A549 (cell line): ENCODE data around the gene TAS2R60. TPM values are rescaled to one million over a fixed set of nuclear protein-coding genes. Genes with fewer than 3 reads are reported as not detected.
A peak's percentile ranks its signal among the peaks of the same experiment; 100 is the strongest.

Experiments
- ATAC-seq, 2 experiments: fragments of 200-7000 bp in 1 of 2; fragments of >200 bp in 1 of 2; cut with Nextera tagmentation in 1 of 2; cut with Tn5 transposase in 1 of 2; 3 replicates each; pipeline versions ENCODE4 v1.8.0 to v1.9.1; 2018 to 2020; ENCODE audit warnings: mild to moderate bottlenecking in 1 of 2, moderate library complexity in 1 of 2
- CTCF ChIA-PET: fragments of 300-600 bp; sonication (Branson Sonifier 250); formaldehyde crosslinking; extraction: SDS; loops from one replicate; lab custom pipeline; 2021; ENCODE audit warnings: antibody characterized with exemption, inconsistent platforms; lab: Yijun Ruan, JAX
- POLR2A ChIA-PET: fragments of 350-600 bp; formaldehyde crosslinking; extraction: SDS; loops from one replicate; lab custom pipeline; 2021; ENCODE audit warnings: antibody characterized with exemption, inconsistent platforms; lab: Yijun Ruan, JAX
- DNase-seq, 2 experiments: peaks; one replicate each; pipeline versions ENCODE4 v3.0.0 to v3.0.0-alpha.2; 2011 to 2016; ENCODE audit warnings: low read depth in 1 of 2, low spot score in 1 of 2
- FAIRE-seq: peaks from 2 replicates; lab custom pipeline; 2011; peaks lifted over from hg19 to GRCh38; lab: Jason Lieb, UNC
- H3K27ac ChIP-seq, 2 experiments: fragments of >200 bp; sonication (Bioruptor Twin); formaldehyde crosslinking; 3 replicates each; pipeline ENCODE4 v1.5.1; 2016 to 2017
- H3K4me1 ChIP-seq: fragments of >200 bp; sonication (Bioruptor Twin); formaldehyde crosslinking; 3 replicates; pipeline ENCODE4 v1.6.1; 2016
- H3K4me2 ChIP-seq: fragments of >200 bp; sonication (Bioruptor Twin); formaldehyde crosslinking; 3 replicates; pipeline ENCODE4 v1.6.1; 2016
- H3K4me3 ChIP-seq: fragments of >200 bp; sonication (Bioruptor Twin); formaldehyde crosslinking; 3 replicates; pipeline ENCODE4 v1.5.1; 2016
- H3K9me3 ChIP-seq: fragments of >200 bp; sonication (Bioruptor Twin); formaldehyde crosslinking; 3 replicates; pipeline ENCODE4 v1.6.1; 2016
- CBX8 ChIP-seq: fragments of 200-600 bp; sonication (generic); IDR thresholded peaks from 2 replicates; pipeline ENCODE4 v1.6.1; 2016
- FOSB ChIP-seq: fragments of 250-450 bp; sonication (Bioruptor Pico); IDR thresholded peaks from 2 replicates; pipeline ENCODE4 v1.5.0; 2020; ENCODE audit warnings: mild to moderate bottlenecking, moderate library complexity
- FOSL2 ChIP-seq, 2 experiments: fragments of 450-650 bp in 1 of 2; fragments of >200 bp in 1 of 2; sonication (Bioruptor Twin) in 1 of 2; formaldehyde crosslinking; IDR thresholded peaks; 2 replicates each; pipeline versions ENCODE4 v1.5.0 to v1.6.1; 2016 to 2020; ENCODE audit warnings: mild to moderate bottlenecking in 1 of 2, moderate library complexity in 1 of 2
- JUN ChIP-seq, 2 experiments: fragments of >200 bp; sonication (Bioruptor Twin); formaldehyde crosslinking; IDR thresholded peaks; 2 replicates in 1 of 2; 3 replicates in 1 of 2; pipeline ENCODE4 v1.6.1; 2016 to 2017
- KDM1A ChIP-seq: fragments of 200-600 bp; sonication (generic); IDR thresholded peaks from 2 replicates; pipeline ENCODE4 v1.6.1; 2016; ENCODE audit warnings: low read depth, mild to moderate bottlenecking
- KDM5A ChIP-seq: fragments of 200-600 bp; sonication (generic); IDR thresholded peaks from 2 replicates; pipeline ENCODE4 v1.6.1; 2016; ENCODE audit warnings: antibody characterized with exemption, mild to moderate bottlenecking
- MAFK ChIP-seq: fragments of 450-650 bp; IDR thresholded peaks from 2 replicates; pipeline ENCODE4 v1.6.1; 2014; ENCODE audit not compliant: partially characterized antibody
- MYC ChIP-seq: IDR thresholded peaks from 2 replicates; pipeline ENCODE4 v1.6.1; 2012; ENCODE audit warnings: mild to moderate bottlenecking, inconsistent platforms, low read length, improper control_type of control experiment, borderline replicate concordance
- NFE2L2 ChIP-seq: fragments of 150-350 bp; conservative IDR thresholded peaks from 2 replicates; pipeline ENCODE4 v1.6.1; 2014; ENCODE audit warnings: low read length
- NPAS2 ChIP-seq: fragments of 250-450 bp; sonication (Bioruptor Pico); IDR thresholded peaks from 2 replicates; pipeline ENCODE4 v1.8.0; 2022; ENCODE audit warnings: mild to moderate bottlenecking, moderate library complexity, borderline replicate concordance
- POLR2AphosphoS2 ChIP-seq: conservative IDR thresholded peaks from 2 replicates; pipeline ENCODE4 v1.6.1; 2012; ENCODE audit warnings: low read length, improper control_type of control experiment, inconsistent platforms
- RCOR1 ChIP-seq: fragments of 150-350 bp; IDR thresholded peaks from 2 replicates; pipeline ENCODE4 v1.6.1; 2014; ENCODE audit warnings: antibody characterized with exemption, low read length, low read depth
- RNF2 ChIP-seq: fragments of 200-600 bp; sonication (generic); IDR thresholded peaks from 2 replicates; pipeline ENCODE4 v1.6.1; 2016; ENCODE audit warnings: low read depth, mild to moderate bottlenecking, antibody characterized with exemption, moderate library complexity, borderline replicate concordance
- SMC3 ChIP-seq: fragments of >200 bp; sonication (Bioruptor Twin); formaldehyde crosslinking; IDR thresholded peaks from 3 replicates; pipeline ENCODE4 v1.6.1; 2018; ENCODE audit warnings: inconsistent platforms
- ZFP36 ChIP-seq: fragments of 450-650 bp; IDR thresholded peaks from 2 replicates; pipeline ENCODE4 v1.6.1; 2014; ENCODE audit warnings: borderline replicate concordance; ENCODE audit not compliant: partially characterized antibody
- WGBS: methylation state at CpG from one replicate; pipeline ENCODE4 v1.1.6; 2017; ENCODE audit errors: missing lambda C conversion rate; 5-methylcytosine and 5-hydroxymethylcytosine counted together
- polyA plus RNA-seq, 4 experiments: library from polyadenylated mRNA; depleted of rRNA in 3 of 4; stranded (reverse); fragments of >200 nt; fragmentation: RNase III in 1 of 4; extraction: RNeasy Plus Mini Kit Qiagen cat#74134 plus additional on column Dnase treatment in 1 of 4; gene quantifications; 2 replicates in 3 of 4; 3 replicates in 1 of 4; pipeline ENCODE4 v1.2.3, GENCODE V29; 2011 to 2017
- TF ChIP-seq, protein P1 (sequence below): IDR thresholded peaks from 2 replicates; pipeline ENCODE4 v1.6.1; 2012
- TF ChIP-seq, protein P2 (sequence below): fragments of 200-600 bp; sonication (generic); IDR thresholded peaks from 2 replicates; pipeline ENCODE4 v1.6.1; 2016; ENCODE audit warnings: antibody characterized with exemption, mild to moderate bottlenecking, moderate library complexity
- TF ChIP-seq, protein P3 (sequence below): fragments of >200 bp; sonication (Bioruptor Twin); formaldehyde crosslinking; IDR thresholded peaks from 2 replicates; pipeline ENCODE4 v1.6.1; 2016
- TF ChIP-seq, protein P4 (sequence below): IDR thresholded peaks from 2 replicates; pipeline ENCODE4 v1.6.1; 2012
- TF ChIP-seq, protein P5 (sequence below): fragments of 150-350 bp; IDR thresholded peaks from 2 replicates; pipeline ENCODE4 v1.6.1; 2014; ENCODE audit warnings: low read depth, mild to moderate bottlenecking, low read length
- TF ChIP-seq, protein P6 (sequence below): fragments of 450-650 bp; IDR thresholded peaks from 2 replicates; pipeline ENCODE4 v1.6.1; 2014; ENCODE audit warnings: antibody characterized with exemption

TAS2R60 gene
- polyA plus RNA-seq, 2 of the 4 experiments (the other 2 are of a cell fraction), result not detected

DNA sequence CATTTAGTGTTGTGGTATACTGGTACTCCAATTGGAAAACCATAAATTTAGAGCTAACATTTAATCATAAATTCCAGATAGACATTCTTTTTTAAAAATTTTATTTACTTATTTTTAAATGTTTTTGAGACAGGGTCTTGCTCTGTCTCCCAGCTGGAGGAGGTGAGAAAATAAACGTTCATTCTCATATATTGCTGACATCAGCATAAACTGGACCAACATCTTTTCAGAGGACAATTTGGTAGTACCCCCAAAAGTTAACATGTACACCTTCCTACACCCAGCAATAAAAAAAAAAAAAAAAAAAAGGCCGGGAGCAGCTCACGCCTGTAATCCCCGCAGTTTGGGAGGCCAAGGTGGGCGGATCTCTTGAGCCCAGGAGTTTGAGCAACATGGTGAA, 5.2 kb downstream of the TAS2R60 start:
- Histone ChIP-seq H3K4me2 (no peak overlapping the region), H3K9me3 (peaks cover 3% of the 10 kb centered on the region; the same call in 1 of the 3 replicates)
- 33% methylated on average over 5 of the region's 5 CpGs for WGBS
- TF ChIP-seq MAFK (peak; percentile 94), ZFP36 (no peak), NPAS2 (no peak), KDM1A (no peak), POLR2AphosphoS2 (no peak)
- TF ChIP-seq, protein P1, sequence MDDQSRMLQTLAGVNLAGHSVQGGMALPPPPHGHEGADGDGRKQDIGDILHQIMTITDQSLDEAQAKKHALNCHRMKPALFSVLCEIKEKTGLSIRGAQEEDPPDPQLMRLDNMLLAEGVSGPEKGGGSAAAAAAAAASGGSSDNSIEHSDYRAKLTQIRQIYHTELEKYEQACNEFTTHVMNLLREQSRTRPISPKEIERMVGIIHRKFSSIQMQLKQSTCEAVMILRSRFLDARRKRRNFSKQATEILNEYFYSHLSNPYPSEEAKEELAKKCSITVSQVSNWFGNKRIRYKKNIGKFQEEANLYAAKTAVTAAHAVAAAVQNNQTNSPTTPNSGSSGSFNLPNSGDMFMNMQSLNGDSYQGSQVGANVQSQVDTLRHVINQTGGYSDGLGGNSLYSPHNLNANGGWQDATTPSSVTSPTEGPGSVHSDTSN, result no peak
- TF ChIP-seq, protein P2, sequence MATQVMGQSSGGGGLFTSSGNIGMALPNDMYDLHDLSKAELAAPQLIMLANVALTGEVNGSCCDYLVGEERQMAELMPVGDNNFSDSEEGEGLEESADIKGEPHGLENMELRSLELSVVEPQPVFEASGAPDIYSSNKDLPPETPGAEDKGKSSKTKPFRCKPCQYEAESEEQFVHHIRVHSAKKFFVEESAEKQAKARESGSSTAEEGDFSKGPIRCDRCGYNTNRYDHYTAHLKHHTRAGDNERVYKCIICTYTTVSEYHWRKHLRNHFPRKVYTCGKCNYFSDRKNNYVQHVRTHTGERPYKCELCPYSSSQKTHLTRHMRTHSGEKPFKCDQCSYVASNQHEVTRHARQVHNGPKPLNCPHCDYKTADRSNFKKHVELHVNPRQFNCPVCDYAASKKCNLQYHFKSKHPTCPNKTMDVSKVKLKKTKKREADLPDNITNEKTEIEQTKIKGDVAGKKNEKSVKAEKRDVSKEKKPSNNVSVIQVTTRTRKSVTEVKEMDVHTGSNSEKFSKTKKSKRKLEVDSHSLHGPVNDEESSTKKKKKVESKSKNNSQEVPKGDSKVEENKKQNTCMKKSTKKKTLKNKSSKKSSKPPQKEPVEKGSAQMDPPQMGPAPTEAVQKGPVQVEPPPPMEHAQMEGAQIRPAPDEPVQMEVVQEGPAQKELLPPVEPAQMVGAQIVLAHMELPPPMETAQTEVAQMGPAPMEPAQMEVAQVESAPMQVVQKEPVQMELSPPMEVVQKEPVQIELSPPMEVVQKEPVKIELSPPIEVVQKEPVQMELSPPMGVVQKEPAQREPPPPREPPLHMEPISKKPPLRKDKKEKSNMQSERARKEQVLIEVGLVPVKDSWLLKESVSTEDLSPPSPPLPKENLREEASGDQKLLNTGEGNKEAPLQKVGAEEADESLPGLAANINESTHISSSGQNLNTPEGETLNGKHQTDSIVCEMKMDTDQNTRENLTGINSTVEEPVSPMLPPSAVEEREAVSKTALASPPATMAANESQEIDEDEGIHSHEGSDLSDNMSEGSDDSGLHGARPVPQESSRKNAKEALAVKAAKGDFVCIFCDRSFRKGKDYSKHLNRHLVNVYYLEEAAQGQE, result no peak
- TF ChIP-seq, all 56 proteins: peak for 1
- no peak for DNase-seq
- Histone ChIP-seq H3K4me3 (no peak overlapping the region), H3K27ac (no peak overlapping the region), H3K4me1 (no peaks in the 10 kb centered on the region)
- ChIA-PET CTCF (no interaction called here), POLR2A (no interaction called here)
- FAIRE-seq, result no peak
- ATAC-seq, result no peak

DNA sequence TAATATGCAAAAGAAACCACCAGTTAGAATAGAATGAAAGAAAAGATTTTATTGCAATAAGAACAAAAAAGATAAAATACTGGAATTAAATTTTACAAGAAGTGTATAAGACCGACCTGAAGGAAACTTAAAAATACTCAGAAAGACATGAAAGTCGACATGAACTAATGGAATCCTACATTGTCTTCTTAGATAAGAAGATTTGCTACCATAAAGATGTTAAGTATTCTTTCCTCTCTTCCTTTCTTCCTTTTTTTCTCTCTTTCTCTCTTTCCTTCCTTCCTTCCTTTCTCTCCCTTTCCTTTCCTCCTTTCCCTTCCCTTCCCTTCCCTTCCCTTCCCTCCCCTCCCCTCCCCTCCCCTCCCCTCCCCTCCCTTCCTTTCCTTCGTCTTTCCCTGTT, 6.5 kb downstream of the TAS2R60 start:
- H3K27ac ChIP-seq, result no peak overlapping the region
- ChIA-PET CTCF (interaction anchor here (0.5 kb wide), 1 partner anchor 45 kb away, joined by 3 read pairs; no protein-coding TSS in a partner anchor), POLR2A (no interaction called here)
- H3K4me3 ChIP-seq, result no peak overlapping the region
- H3K9me3 ChIP-seq, result peaks cover 3% of the 10 kb centered on the region; the same call in 1 of the 3 replicates
- WGBS, result 15% methylated on average over 3 of the region's 3 CpGs
- no peak for DNase-seq
- no peak overlapping the region for H3K4me2 ChIP-seq
- TF ChIP-seq, protein P2, result no peak
- no peak for TF ChIP-seq MYC
- TF ChIP-seq CBX8, result no peak
- no peak for TF ChIP-seq JUN (IDR thresholded peaks at IDR 0.05)
- TF ChIP-seq, protein P3, sequence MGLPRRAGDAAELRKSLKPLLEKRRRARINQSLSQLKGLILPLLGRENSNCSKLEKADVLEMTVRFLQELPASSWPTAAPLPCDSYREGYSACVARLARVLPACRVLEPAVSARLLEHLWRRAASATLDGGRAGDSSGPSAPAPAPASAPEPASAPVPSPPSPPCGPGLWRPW, result no peak
- TF ChIP-seq FOSL2 (IDR thresholded peaks at IDR 0.05), result no peak
- TF ChIP-seq FOSL2 (CRISPR knock-in tag; IDR thresholded peaks at IDR 0.05), result no peak
- TF ChIP-seq SMC3, result no peak
- TF ChIP-seq, protein P4, sequence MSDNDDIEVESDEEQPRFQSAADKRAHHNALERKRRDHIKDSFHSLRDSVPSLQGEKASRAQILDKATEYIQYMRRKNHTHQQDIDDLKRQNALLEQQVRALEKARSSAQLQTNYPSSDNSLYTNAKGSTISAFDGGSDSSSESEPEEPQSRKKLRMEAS, result no peak
- TF ChIP-seq RNF2, result no peak
- TF ChIP-seq NFE2L2, result no peak
- TF ChIP-seq, protein P5, sequence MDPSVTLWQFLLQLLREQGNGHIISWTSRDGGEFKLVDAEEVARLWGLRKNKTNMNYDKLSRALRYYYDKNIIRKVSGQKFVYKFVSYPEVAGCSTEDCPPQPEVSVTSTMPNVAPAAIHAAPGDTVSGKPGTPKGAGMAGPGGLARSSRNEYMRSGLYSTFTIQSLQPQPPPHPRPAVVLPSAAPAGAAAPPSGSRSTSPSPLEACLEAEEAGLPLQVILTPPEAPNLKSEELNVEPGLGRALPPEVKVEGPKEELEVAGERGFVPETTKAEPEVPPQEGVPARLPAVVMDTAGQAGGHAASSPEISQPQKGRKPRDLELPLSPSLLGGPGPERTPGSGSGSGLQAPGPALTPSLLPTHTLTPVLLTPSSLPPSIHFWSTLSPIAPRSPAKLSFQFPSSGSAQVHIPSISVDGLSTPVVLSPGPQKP, result no peak
- no peak for TF ChIP-seq MAFK
- TF ChIP-seq, protein P6, sequence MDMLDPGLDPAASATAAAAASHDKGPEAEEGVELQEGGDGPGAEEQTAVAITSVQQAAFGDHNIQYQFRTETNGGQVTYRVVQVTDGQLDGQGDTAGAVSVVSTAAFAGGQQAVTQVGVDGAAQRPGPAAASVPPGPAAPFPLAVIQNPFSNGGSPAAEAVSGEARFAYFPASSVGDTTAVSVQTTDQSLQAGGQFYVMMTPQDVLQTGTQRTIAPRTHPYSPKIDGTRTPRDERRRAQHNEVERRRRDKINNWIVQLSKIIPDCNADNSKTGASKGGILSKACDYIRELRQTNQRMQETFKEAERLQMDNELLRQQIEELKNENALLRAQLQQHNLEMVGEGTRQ, result no peak
- no peak for TF ChIP-seq KDM1A
- TF ChIP-seq RCOR1, result no peak
- no peak for TF ChIP-seq KDM5A
- TF ChIP-seq FOSB, result no peak
- no peak for FAIRE-seq
- ATAC-seq, result no peak
- H3K4me1 ChIP-seq, result no peaks in the 10 kb centered on the region
